ENCODE measurements around the gene RXRB. TPM values are rescaled to one million over a fixed set of nuclear protein-coding genes. Genes with fewer than 3 reads are reported as not detected.

RXRB gene
- total and polyA plus RNA-seq, 5 donors from 2014 or later = 7.1 to 62.6 (median 7.3) TPM

DNA sequence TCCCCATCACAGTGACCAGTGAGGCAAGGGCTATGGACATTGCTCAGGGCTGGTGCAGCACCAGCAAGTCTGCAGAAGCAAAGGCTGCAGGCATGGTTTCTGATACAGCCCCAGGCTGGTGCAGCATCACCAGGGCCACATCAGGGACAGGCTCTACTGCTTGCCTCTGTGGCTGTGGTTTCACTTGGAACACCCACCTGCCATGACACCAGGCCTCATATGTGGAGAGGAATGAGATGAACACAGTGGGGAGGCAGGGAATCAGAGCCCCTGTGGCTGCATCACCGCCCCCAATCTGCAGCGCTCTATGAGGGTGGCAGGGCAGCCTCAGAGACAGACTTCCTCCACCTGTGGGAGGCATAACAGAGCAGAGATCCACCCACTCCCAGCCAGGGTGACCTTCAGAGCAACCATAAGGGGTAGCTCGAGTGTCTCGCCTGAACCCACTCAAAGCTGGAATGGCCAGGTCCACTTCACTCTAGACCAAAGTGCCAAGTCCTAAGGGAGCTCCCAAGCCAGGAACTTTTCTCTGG lies 15.7 kb upstream of the RXRB start:
- Histone ChIP-seq H3K4me3 (ENCODE audit: low read depth, low read length) (no peak overlapping the region), H3K27me3 (ENCODE audit: control insufficient read depth, insufficient read depth, low read length) (peaks cover 8% of the 10 kb centered on the region), H3K27ac (ENCODE audit: insufficient read depth, low read length, poor library complexity, severe bottlenecking) (no peak overlapping the region), H3K9me3 (ENCODE audit: control insufficient read depth in 2 of 2, low read length in 2 of 2) (no peaks in the 10 kb centered on the region), H3K4me1 (ENCODE audit: control insufficient read depth, insufficient read depth, low read length, poor library complexity, severe bottlenecking) (peaks cover 16% of the 10 kb centered on the region), H3K36me3 (ENCODE audit: control insufficient read depth, insufficient read depth, low read length) (peaks cover 6% of the 10 kb centered on the region)
- ATAC-seq (ENCODE audit: low read depth in 2 of 2) (peak in 1 of 2 donors; percentile 10), DNase-seq (no peak)
- Mint-ChIP-seq H3K36me3 (peaks cover 9% of the 10 kb centered on the region), H3K27me3 (peaks cover 70% of the 10 kb centered on the region), H3K27ac (no peak overlapping the region), H3K4me1 (peaks cover 0 to 24% (median 16%) of the 10 kb centered on the region in 4 donors), H3K9me3 (peaks cover 0 to 10% (median 0%) of the 10 kb centered on the region in 7 donors), H3K4me3 (no peak overlapping the region)

GRCh38 chr6:33215271-33216116 lies 15.0 kb upstream of the RXRB start:
- Mint-ChIP-seq H3K27ac (peak overlapping the region in 2 of 3 donors; percentile 82 to 96), H3K4me1 (peaks cover 0 to 26% (median 19%) of the 10 kb centered on the region in 4 donors), H3K4me3 (no peak overlapping the region), H3K36me3 (peaks cover 11% of the 10 kb centered on the region), H3K9me3 (peaks cover 0 to 10% (median 0%) of the 10 kb centered on the region in 7 donors), H3K27me3 (peaks cover 73% of the 10 kb centered on the region)
- peaks cover 16% of the 10 kb centered on the region for H3K4me1 ChIP-seq (ENCODE audit: control insufficient read depth, insufficient read depth, low read length, poor library complexity, severe bottlenecking)
- DNase-seq (no peak), ATAC-seq (ENCODE audit: low read depth in 2 of 2) (no peak)
- peaks cover 8% of the 10 kb centered on the region for H3K27me3 ChIP-seq (ENCODE audit: control insufficient read depth, insufficient read depth, low read length)
- no peak overlapping the region for H3K27ac ChIP-seq (ENCODE audit: insufficient read depth, low read length, poor library complexity, severe bottlenecking)
- H3K4me3 ChIP-seq (ENCODE audit: low read depth, low read length) = no peak overlapping the region
- H3K36me3 ChIP-seq (ENCODE audit: control insufficient read depth, insufficient read depth, low read length) = peaks cover 8% of the 10 kb centered on the region
- H3K9me3 ChIP-seq (ENCODE audit: control insufficient read depth in 2 of 2, low read length in 2 of 2) = no peaks in the 10 kb centered on the region

DNA sequence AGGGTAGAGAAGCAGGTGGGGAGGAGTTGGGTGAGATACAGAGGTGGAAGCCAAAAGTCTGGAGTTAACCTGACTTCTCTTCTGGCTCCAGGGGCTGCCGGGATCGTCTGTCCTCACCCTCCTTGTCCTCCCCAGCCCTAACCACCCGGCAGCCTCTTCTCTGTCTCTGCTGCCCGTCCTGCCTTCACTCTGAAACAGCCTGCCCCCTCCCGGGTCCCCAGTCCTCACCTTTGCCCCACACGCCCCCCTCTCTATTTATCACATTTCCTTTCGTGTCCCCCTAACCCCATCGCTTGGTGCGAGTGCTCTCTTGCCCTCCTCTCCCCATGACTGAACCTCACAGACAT lies 13.5 kb upstream of the RXRB start:
- H3K4me1 Mint-ChIP-seq = peaks cover 10 to 39% (median 27%) of the 10 kb centered on the region in 4 donors
- H3K36me3 Mint-ChIP-seq = peaks cover 22% of the 10 kb centered on the region
- DNase-seq = no peak

GRCh38 chr6:33213166-33213988 lies 12.9 kb upstream of the RXRB start:
- peak overlapping the region; percentile 46 to 86 (median 77) for H3K27ac Mint-ChIP-seq
- H3K9me3 Mint-ChIP-seq = peaks cover 0 to 10% (median 0%) of the 10 kb centered on the region in 7 donors
- no peak overlapping the region for H3K4me3 ChIP-seq (ENCODE audit: low read depth, low read length)
- H3K4me1 ChIP-seq (ENCODE audit: control insufficient read depth, insufficient read depth, low read length, poor library complexity, severe bottlenecking) = peaks cover 23% of the 10 kb centered on the region
- H3K4me3 Mint-ChIP-seq = peak overlapping the region; percentile 29 to 81 (median 76)
- peaks cover 14 to 43% (median 31%) of the 10 kb centered on the region in 4 donors for H3K4me1 Mint-ChIP-seq
- ATAC-seq (ENCODE audit: low read depth in 2 of 2) (peak; percentile 26 to 50), DNase-seq (no peak)
- H3K27me3 ChIP-seq (ENCODE audit: control insufficient read depth, insufficient read depth, low read length) = peaks cover 8% of the 10 kb centered on the region
- H3K36me3 ChIP-seq (ENCODE audit: control insufficient read depth, insufficient read depth, low read length) = peaks cover 18% of the 10 kb centered on the region
- H3K9me3 ChIP-seq (ENCODE audit: control insufficient read depth in 2 of 2, low read length in 2 of 2) = no peaks in the 10 kb centered on the region
- peaks cover 25% of the 10 kb centered on the region for H3K36me3 Mint-ChIP-seq
- H3K27ac ChIP-seq (ENCODE audit: insufficient read depth, low read length, poor library complexity, severe bottlenecking) = no peak overlapping the region
- peaks cover 62% of the 10 kb centered on the region for H3K27me3 Mint-ChIP-seq

More for the DNA sequence above, 13.5 kb upstream of the RXRB start:
- Histone ChIP-seq H3K4me3 (ENCODE audit: low read depth, low read length) (no peak overlapping the region), H3K4me1 (ENCODE audit: control insufficient read depth, insufficient read depth, low read length, poor library complexity, severe bottlenecking) (peaks cover 19% of the 10 kb centered on the region), H3K27ac (ENCODE audit: insufficient read depth, low read length, poor library complexity, severe bottlenecking) (no peak overlapping the region), H3K9me3 (ENCODE audit: control insufficient read depth in 2 of 2, low read length in 2 of 2) (no peaks in the 10 kb centered on the region), H3K27me3 (ENCODE audit: control insufficient read depth, insufficient read depth, low read length) (peaks cover 8% of the 10 kb centered on the region), H3K36me3 (ENCODE audit: control insufficient read depth, insufficient read depth, low read length) (peaks cover 18% of the 10 kb centered on the region)
- Mint-ChIP-seq H3K27ac (peak overlapping the region in 2 of 3 donors; percentile 57 to 77), H3K27me3 (peaks cover 67% of the 10 kb centered on the region), H3K9me3 (peaks cover 0 to 10% (median 0%) of the 10 kb centered on the region in 7 donors), H3K4me3 (peak overlapping the region in 3 of 4 donors; percentile 75 to 81 (median 77))
- no peak for ATAC-seq (ENCODE audit: low read depth in 2 of 2)

DNA sequence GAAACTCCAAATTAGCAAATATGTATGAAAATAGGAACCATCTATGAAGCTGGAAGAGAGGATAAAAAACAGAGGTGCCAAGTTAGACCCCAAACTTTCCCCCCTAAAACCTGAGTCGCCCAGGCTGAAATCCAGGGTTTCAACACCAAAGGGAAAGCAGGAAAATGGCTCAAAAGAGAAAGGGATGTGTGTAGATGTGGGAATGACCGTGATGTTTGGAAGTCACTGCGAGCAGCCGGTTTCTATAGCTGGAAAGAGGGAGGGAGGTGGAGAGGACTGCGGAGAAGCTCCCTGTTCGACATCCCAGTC lies 12.3 kb upstream of the RXRB start:
- peak overlapping the region in 2 of 3 donors; percentile 59 to 86 for H3K27ac Mint-ChIP-seq
- no peaks in the 10 kb centered on the region for H3K9me3 ChIP-seq (ENCODE audit: control insufficient read depth in 2 of 2, low read length in 2 of 2)
- no peak overlapping the region for H3K4me3 ChIP-seq (ENCODE audit: low read depth, low read length)
- no peak for DNase-seq
- peaks cover 0 to 7% (median 0%) of the 10 kb centered on the region in 7 donors for H3K9me3 Mint-ChIP-seq
- H3K4me1 ChIP-seq (ENCODE audit: control insufficient read depth, insufficient read depth, low read length, poor library complexity, severe bottlenecking) = peaks cover 27% of the 10 kb centered on the region
- peaks cover 25% of the 10 kb centered on the region for H3K36me3 Mint-ChIP-seq
- H3K27me3 ChIP-seq (ENCODE audit: control insufficient read depth, insufficient read depth, low read length) = peaks cover 8% of the 10 kb centered on the region
- H3K27me3 Mint-ChIP-seq = peaks cover 58% of the 10 kb centered on the region
- no peak for ATAC-seq (ENCODE audit: low read depth in 2 of 2)
- peak overlapping the region in 3 of 4 donors; percentile 75 to 81 (median 77) for H3K4me3 Mint-ChIP-seq
- peaks cover 18% of the 10 kb centered on the region for H3K36me3 ChIP-seq (ENCODE audit: control insufficient read depth, insufficient read depth, low read length)
- no peak overlapping the region for H3K27ac ChIP-seq (ENCODE audit: insufficient read depth, low read length, poor library complexity, severe bottlenecking)
- H3K4me1 Mint-ChIP-seq = peaks cover 14 to 43% (median 31%) of the 10 kb centered on the region in 4 donors

DNA sequence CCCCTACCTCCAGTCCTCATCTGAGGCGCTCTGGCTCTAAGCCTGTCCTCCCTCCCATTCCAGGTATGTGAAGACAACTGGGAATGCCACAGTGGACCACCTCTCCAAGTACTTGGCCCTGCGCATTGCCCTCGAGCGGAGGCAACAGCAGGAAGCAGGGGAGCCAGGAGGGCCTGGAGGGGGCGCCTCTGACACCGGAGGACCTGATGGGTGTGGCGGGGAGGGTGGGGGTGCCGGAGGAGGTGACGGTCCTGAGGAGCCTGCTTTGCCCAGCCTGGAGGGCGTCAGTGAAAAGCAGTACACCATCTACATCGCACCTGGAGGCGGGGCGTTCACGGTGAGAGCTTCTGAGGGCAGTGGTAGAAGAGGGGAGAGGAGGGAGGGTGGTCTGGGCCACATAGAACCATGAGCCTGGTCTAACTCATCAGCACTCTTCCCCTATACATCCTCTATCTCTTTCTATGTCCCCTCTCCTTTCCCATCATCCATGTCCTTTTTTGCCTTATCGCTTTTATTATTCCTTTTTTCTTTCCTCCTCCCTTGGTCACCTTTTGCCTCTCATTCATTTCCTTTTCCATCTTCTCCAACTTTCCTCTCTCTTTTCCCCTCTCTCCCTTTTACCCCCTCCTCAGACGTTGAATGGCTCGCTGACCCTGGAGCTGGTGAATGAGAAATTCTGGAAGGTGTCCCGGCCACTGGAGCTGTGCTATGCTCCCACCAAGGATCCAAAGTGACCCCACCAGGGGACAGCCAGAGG lies 11.4 kb upstream of the RXRB start:
- peaks cover 8% of the 10 kb centered on the region for H3K27me3 ChIP-seq (ENCODE audit: control insufficient read depth, insufficient read depth, low read length)
- no peak overlapping the region for H3K4me3 ChIP-seq (ENCODE audit: low read depth, low read length)
- ATAC-seq (ENCODE audit: low read depth in 2 of 2) (no peak), DNase-seq (no peak)
- no peaks in the 10 kb centered on the region for H3K9me3 ChIP-seq (ENCODE audit: control insufficient read depth in 2 of 2, low read length in 2 of 2)
- H3K9me3 Mint-ChIP-seq = peaks cover 0 to 7% (median 0%) of the 10 kb centered on the region in 7 donors
- H3K4me3 Mint-ChIP-seq = peak overlapping the region in 2 of 4 donors; percentile 81 to 88
- peaks cover 25% of the 10 kb centered on the region for H3K36me3 Mint-ChIP-seq
- peaks cover 34% of the 10 kb centered on the region for H3K4me1 ChIP-seq (ENCODE audit: control insufficient read depth, insufficient read depth, low read length, poor library complexity, severe bottlenecking)
- H3K27ac ChIP-seq (ENCODE audit: insufficient read depth, low read length, poor library complexity, severe bottlenecking) = no peak overlapping the region
- peaks cover 18% of the 10 kb centered on the region for H3K36me3 ChIP-seq (ENCODE audit: control insufficient read depth, insufficient read depth, low read length)
- H3K27ac Mint-ChIP-seq = peak overlapping the region in 1 of 3 donors; percentile 46
- peaks cover 14 to 48% (median 31%) of the 10 kb centered on the region in 4 donors for H3K4me1 Mint-ChIP-seq
- peaks cover 48% of the 10 kb centered on the region for H3K27me3 Mint-ChIP-seq

DNA sequence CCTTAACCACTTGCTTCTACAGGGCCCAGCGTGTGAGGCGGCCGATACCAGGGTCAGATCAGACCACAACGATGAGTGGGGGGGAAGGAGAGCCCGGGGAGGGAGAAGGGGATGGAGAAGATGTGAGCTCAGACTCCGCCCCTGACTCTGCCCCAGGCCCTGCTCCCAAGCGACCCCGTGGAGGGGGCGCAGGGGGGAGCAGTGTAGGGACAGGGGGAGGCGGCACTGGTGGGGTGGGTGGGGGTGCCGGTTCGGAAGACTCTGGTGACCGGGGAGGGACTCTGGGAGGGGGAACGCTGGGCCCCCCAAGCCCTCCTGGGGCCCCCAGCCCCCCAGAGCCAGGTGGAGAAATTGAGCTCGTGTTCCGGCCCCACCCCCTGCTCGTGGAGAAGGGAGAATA lies 10.7 kb upstream of the RXRB start:
- Mint-ChIP-seq H3K27me3 (peaks cover 45% of the 10 kb centered on the region), H3K27ac (peak overlapping the region in 1 of 3 donors; percentile 88), H3K9me3 (peaks cover 0 to 7% (median 0%) of the 10 kb centered on the region in 7 donors), H3K4me3 (no peak overlapping the region), H3K4me1 (peaks cover 14 to 52% (median 34%) of the 10 kb centered on the region in 4 donors), H3K36me3 (peaks cover 25% of the 10 kb centered on the region)
- Histone ChIP-seq H3K9me3 (ENCODE audit: control insufficient read depth in 2 of 2, low read length in 2 of 2) (no peaks in the 10 kb centered on the region), H3K4me1 (ENCODE audit: control insufficient read depth, insufficient read depth, low read length, poor library complexity, severe bottlenecking) (peaks cover 34% of the 10 kb centered on the region), H3K27me3 (ENCODE audit: control insufficient read depth, insufficient read depth, low read length) (peaks cover 8% of the 10 kb centered on the region), H3K27ac (ENCODE audit: insufficient read depth, low read length, poor library complexity, severe bottlenecking) (no peak overlapping the region), H3K4me3 (ENCODE audit: low read depth, low read length) (no peak overlapping the region), H3K36me3 (ENCODE audit: control insufficient read depth, insufficient read depth, low read length) (peaks cover 18% of the 10 kb centered on the region)
- no peak for DNase-seq
- ATAC-seq (ENCODE audit: low read depth in 2 of 2) = no peak

Measured in CD4-positive, CD25-positive, alpha-beta regulatory T cell (primary cell).